Right atrium auricular region (tissue), 2 donors: ENCODE results near the gene IL31RA. TPM values are rescaled to one million over a fixed set of nuclear protein-coding genes. Genes with fewer than 3 reads are reported as not detected.
A peak's percentile ranks its signal among the peaks of the same experiment; 100 is the strongest.
"Not testable (repeated sequence)": the region's sequence is repeated elsewhere in the genome, so short reads cannot be mapped to it uniquely, and the experiment has no call there.

Experiments
- DNase-seq: peaks from one replicate; pipeline ENCODE4 v3.0.0-alpha.2; 2019; ENCODE audit warnings: low spot score
- H3K27ac ChIP-seq, 2 donors: fragments of 200-600 bp; sonication (generic); 1 replicate in 1 of 2; 2 replicates in 1 of 2; pipeline ENCODE4 v1.5.1; 2016 to 2019
- H3K27me3 ChIP-seq, 2 donors: fragments of 200-600 bp; sonication (generic); one replicate each; pipeline versions ENCODE4 v1.5.1 to v1.6.0; 2017 to 2019
- H3K36me3 ChIP-seq: fragments of 200-600 bp; sonication (generic); one replicate; pipeline ENCODE4 v1.5.1; 2016
- H3K4me1 ChIP-seq, 2 donors: fragments of 200-600 bp; sonication (generic); one replicate each; pipeline versions ENCODE4 v1.5.1 to v1.6.0; 2017 to 2019
- H3K4me3 ChIP-seq, 2 donors: fragments of 200-600 bp; sonication (generic); 1 replicate in 1 of 2; 2 replicates in 1 of 2; pipeline ENCODE4 v1.5.1; 2017 to 2019; ENCODE audit warnings: mild to moderate bottlenecking in 1 of 2, moderate library complexity in 1 of 2
- H3K9me3 ChIP-seq, 2 donors: fragments of 200-600 bp; sonication (generic); one replicate each; pipeline ENCODE4 v1.5.1; 2019
- CTCF ChIP-seq, 2 donors: fragments of 200-600 bp; sonication (generic); IDR thresholded peaks; one replicate each; pipeline ENCODE4 v1.5.1; 2019; ENCODE audit warnings: antibody characterized with exemption in 2 of 2
- total RNA-seq, 2 donors: library from RNA; depleted of rRNA; stranded (reverse); fragments of >200 nt; gene quantifications; one replicate each; pipeline ENCODE4 v1.1.0, GENCODE V29; 2016

Gene IL31RA
- total RNA-seq, 2 donors from 2014 or later, result 0.16 TPM; not detected in 1

GRCh38 chr5:55934115-55934613, 83.0 kb downstream of the IL31RA start:
- H3K9me3 ChIP-seq, result no peaks in the 10 kb centered on the region
- no peaks in the 10 kb centered on the region for H3K4me1 ChIP-seq
- no peak overlapping the region for H3K4me3 ChIP-seq
- peaks cover 13% of the 10 kb centered on the region for H3K36me3 ChIP-seq
- H3K27me3 ChIP-seq, result no peaks in the 10 kb centered on the region
- no peak for TF ChIP-seq CTCF (IDR thresholded peaks at IDR 0.05)
- DNase-seq, result no peak
- no peak overlapping the region for H3K27ac ChIP-seq

GRCh38 chr5:55934720-55935119, 83.6 kb downstream of the IL31RA start:
- no peak overlapping the region for H3K4me3 ChIP-seq
- no peaks in the 10 kb centered on the region for H3K27me3 ChIP-seq
- H3K36me3 ChIP-seq, result peaks cover 18% of the 10 kb centered on the region
- H3K27ac ChIP-seq, result no peak overlapping the region
- no peak for TF ChIP-seq CTCF (IDR thresholded peaks at IDR 0.05)
- no peaks in the 10 kb centered on the region for H3K9me3 ChIP-seq
- DNase-seq, result no peak
- H3K4me1 ChIP-seq, result no peaks in the 10 kb centered on the region

GRCh38 chr5:55935371-55935770, 84.2 kb downstream of the IL31RA start:
- H3K27ac ChIP-seq, result no peak overlapping the region
- no peak for DNase-seq
- no peak for TF ChIP-seq CTCF (IDR thresholded peaks at IDR 0.05)
- no peaks in the 10 kb centered on the region for H3K27me3 ChIP-seq
- no peak overlapping the region for H3K4me3 ChIP-seq
- H3K4me1 ChIP-seq, result no peaks in the 10 kb centered on the region
- H3K36me3 ChIP-seq, result peaks cover 25% of the 10 kb centered on the region
- no peaks in the 10 kb centered on the region for H3K9me3 ChIP-seq

- Histone ChIP-seq H3K4me3 (no peak overlapping the region), H3K27ac (no peak overlapping the region), H3K36me3 (peaks cover 33% of the 10 kb centered on the region), H3K27me3 (no peaks in the 10 kb centered on the region), H3K4me1 (no peaks in the 10 kb centered on the region), H3K9me3 (no peaks in the 10 kb centered on the region)
- DNase-seq, result peak; percentile 81
- peak; percentile 57 to 86 for TF ChIP-seq CTCF (IDR thresholded peaks at IDR 0.05)
Measured at GRCh38 chr5:55936100-55936693, 85.0 kb downstream of the IL31RA start.

- H3K4me3 ChIP-seq, H3K27me3 ChIP-seq, H3K27ac ChIP-seq, H3K4me1 ChIP-seq, DNase-seq, H3K9me3 ChIP-seq: not testable (repeated sequence)
- peaks cover 41% of the 10 kb centered on the region for H3K36me3 ChIP-seq
Measured at GRCh38 chr5:55937598-55937997, 86.4 kb downstream of the IL31RA start.

- not testable (repeated sequence) for H3K4me3 ChIP-seq, H3K27ac ChIP-seq, DNase-seq, H3K4me1 ChIP-seq, H3K27me3 ChIP-seq, H3K9me3 ChIP-seq
- peaks cover 61% of the 10 kb centered on the region for H3K36me3 ChIP-seq
Measured at GRCh38 chr5:55941154-55941553, 90.0 kb downstream of the IL31RA start.

- Histone ChIP-seq H3K4me3 (no peak overlapping the region), H3K27me3 (no peaks in the 10 kb centered on the region), H3K36me3 (peaks cover 75% of the 10 kb centered on the region), H3K9me3 (no peaks in the 10 kb centered on the region), H3K27ac (no peak overlapping the region), H3K4me1 (no peaks in the 10 kb centered on the region)
- no peak for DNase-seq
- TF ChIP-seq CTCF (IDR thresholded peaks at IDR 0.05), result no peak
Measured at GRCh38 chr5:55959208-55959607, 108.1 kb downstream of the IL31RA start.
